Epithelial cell of prostate (primary cell): ENCODE measurements around the gene TTBK2.

Experiments
- DNase-seq: peaks from one replicate; pipeline ENCODE4 v3.0.0-alpha.2; 2011; ENCODE audit warnings: low read depth, low spot score
- H3K27ac ChIP-seq: fragments of 450-650 bp; 2 replicates; pipeline ENCODE4 v1.5.1; 2017; ENCODE audit warnings: mild to moderate bottlenecking

Gene TTBK2

DNA sequence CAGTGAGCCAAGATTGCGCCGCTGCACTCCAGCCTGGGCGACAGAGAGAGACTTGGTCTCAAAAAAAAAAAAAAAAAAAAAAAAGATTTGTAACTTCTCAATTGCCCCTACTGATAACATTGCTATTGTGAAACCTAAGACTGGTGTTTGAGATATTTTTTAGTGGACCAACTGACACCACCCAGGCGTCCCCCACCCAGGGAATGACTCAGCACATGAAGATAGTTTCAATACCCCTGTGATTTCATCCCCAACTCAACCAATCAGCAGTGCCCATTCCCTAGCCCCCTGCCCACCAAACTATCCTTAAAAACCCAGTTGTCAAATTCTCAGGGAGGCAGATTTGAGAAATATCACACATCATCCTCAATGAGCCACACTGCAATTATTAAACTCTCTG, 76.9 kb downstream of the TTBK2 start:
- no peak overlapping the region for H3K27ac ChIP-seq
- no peak for DNase-seq

DNA sequence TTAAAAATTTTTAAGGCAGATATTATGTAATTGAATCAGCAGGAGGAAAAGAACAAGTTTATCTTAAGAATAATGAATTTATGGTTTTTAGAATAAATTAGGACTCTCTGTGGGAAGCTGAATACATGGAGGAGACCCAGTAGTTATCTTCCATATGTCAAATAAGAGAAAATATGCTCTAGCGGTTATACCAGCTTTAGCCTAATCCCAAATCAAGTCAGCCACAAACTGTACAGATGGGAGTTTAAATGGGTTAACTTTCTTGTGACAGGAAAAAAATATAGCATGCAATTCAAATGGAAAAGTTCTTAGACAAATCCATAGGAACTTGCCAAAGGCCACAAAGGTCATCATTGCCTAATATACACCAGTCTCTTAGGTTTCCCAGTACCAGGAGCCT, 84.3 kb downstream of the TTBK2 start:
- no peak for DNase-seq
- H3K27ac ChIP-seq: no peak overlapping the region

DNA sequence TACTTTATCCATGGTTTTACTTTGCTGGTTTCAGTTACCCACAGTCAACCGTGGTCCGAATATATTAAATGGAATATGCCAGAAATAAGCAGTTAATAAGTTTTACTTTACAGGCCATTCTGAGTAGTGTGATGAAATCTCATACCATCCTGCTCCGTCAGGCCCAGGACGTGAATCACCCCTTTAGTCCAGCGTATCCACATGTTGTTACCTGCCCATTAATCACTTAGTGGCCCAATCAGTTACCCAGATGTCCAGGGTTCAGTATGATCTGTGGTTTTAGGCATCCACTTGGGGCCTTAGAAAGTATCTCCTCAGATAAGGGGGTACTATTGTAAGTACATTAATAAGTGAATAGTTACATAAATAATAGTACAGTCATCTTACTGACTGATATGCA, 88.0 kb downstream of the TTBK2 start:
- DNase-seq: peak; percentile 89
- peak overlapping the region; percentile 92 for H3K27ac ChIP-seq

DNA sequence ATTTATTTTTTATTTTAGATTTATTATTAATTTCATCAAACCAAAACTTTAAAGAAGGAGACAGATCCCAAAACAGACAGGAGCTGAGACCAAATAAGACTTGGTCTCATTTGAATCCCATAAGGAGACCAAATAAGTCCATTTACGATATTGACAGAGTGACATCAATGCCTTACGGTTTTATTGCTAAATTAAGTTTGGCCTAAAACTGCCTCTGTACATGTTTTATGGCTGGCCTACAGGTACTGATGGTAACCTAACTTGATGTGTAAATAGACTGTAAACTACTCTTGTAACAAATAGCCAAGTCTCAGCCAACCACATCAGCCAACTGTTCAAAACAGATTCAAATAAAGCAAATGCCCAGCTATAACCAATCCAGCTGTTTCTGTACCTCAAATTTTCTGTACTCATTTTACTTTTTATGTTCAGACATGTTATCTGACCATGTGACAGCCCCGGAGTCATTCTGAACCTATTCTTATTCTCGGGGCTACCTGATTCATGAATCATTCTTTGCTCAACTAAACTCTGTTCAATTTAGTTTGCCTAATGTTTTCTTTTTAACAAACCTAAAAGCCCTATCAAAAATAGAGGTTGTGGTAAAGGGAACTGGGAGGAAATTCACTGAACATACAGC, 94.2 kb downstream of the TTBK2 start:
- H3K27ac ChIP-seq: peak overlapping the region; percentile 87
- peak; percentile 41 for DNase-seq

DNA sequence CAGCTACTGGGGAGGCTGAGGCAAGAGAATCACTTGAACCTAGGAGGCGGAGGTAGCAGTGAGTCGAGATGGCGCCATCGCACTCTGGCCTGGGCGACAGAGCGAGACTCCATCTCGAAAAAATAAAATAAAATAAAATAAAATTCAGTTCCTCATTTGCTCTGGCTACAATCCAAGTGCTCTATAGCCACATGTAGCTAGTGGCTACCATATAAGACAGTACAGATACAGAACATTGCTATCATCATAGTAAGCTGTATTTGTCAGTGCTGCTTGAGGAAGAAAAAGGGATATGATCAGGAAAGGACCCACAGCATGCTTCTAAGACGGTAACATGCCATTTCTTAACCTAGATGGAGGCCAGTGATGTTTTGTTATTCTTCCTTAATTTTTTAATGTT, 95.0 kb downstream of the TTBK2 start:
- H3K27ac ChIP-seq: peak overlapping the region; percentile 87
- no peak for DNase-seq

DNA sequence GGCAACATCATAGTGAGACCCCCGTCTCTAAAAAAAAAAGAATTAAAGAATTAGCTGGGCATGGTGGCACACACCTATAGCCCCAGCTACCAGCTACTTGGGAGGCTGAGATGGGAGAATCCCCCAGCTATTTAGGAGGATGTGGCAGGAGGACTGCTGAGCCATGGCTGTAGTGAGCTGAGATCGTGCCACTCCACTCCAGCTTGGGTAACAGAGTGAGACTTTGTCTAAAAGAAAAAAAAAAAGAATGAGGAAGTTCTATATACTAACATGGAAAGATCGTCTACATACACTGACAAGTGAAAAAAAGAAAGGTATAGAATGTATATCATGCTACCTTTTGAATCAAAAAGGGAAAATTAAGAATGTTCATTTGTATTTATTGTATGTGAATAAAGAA, 99.8 kb downstream of the TTBK2 start:
- no peak for DNase-seq

DNA sequence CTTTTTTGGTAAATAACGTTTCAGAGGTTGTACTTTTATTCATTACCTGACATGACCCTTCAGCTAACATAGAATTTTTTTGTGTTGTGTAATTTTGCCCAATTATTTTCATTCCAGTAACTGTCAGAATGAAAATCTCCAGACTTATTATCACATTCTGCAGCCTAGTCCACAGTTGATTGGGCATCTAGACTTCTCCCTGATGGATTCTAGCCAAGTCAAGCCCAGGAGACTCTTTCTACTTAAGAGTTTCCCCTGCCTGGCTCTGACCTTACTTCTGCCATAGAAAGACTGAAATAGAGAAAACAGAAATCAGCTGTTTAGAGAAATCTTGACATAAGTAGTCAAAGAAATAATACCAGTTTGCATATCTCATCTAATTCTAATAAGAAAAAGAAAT, 100.8 kb downstream of the TTBK2 start:
- H3K27ac ChIP-seq: no peak overlapping the region
- no peak for DNase-seq

More for the DNA sequence above, 99.8 kb downstream of the TTBK2 start:
- H3K27ac ChIP-seq: no peak overlapping the region

DNA sequence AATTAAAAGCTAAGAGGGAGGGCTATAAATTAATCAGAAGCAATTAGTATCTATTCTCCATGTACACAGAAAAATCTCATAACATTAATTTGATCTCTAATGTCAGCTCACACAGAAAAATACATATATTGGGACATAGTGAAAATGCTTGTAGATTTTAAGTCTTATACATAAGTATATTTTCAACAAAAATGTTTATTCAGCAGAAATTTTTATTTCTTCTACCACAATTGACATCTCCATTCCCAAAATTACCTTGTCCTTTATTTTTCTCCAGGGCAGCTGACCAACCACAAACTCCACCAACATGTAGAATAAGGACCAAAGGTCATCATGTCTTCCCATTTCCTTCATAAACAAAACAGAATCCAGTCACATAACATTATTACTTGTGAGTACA, 109.1 kb downstream of the TTBK2 start:
- DNase-seq: no peak
- H3K27ac ChIP-seq: no peak overlapping the region

DNA sequence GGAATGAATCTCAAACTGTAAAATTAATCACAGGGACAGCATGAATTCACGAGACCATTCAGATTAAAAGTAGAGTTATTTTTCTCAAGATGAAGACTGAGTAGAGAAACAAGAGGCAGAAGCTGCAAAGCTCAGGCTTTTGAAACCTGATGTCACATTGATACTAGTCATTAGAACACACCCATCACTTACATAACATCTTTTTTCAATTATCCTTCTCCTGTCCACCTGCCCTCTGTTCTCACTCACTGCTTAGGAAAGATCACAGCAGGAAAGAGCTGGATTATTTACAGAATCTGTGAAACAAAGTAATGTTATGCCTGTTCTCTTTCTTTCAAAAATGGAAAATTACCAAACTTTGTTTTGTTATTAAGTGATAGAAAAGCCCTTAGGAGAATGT, 111.7 kb downstream of the TTBK2 start:
- H3K27ac ChIP-seq: no peak overlapping the region
- DNase-seq: no peak

DNA sequence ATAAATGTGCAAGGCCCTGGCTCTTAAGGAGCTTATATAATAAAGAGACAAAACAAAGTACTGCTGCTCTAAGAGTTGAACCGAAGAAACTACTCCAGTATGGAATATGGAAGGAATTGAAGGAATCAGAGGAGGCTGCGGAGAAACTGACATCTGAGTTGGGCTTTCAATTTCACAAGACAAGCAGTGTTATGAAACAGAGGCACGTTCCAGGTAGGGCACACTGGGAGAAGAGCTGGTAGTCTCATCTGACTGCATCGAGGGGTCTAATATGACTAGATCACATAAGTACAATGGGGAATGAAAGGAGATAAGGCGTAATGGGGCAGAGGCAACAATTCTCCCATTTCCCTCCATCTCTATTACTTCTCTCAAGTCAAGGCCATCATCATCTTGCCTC, 115.3 kb downstream of the TTBK2 start:
- DNase-seq: no peak

DNA sequence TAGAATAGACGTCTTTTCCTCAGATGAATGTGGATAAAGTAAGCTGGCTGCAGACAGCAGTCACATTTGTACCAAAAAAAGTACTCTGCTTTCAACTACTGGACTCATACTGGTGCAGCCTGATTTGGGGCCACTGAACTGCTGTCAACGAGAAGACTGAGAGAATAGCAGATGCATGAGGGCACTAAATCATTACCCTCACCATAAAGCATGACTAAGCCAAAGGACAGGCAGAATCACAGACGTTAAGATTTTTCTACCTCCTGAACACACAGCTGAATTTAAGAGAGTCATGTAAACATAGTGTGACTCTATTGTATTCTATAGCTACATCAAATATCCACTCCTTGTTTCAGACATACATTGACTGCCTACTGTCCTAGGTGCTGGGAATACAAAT, 115.8 kb downstream of the TTBK2 start:
- DNase-seq: no peak
- H3K27ac ChIP-seq: no peak overlapping the region

More for the DNA sequence above, 115.3 kb downstream of the TTBK2 start:
- no peak overlapping the region for H3K27ac ChIP-seq

DNA sequence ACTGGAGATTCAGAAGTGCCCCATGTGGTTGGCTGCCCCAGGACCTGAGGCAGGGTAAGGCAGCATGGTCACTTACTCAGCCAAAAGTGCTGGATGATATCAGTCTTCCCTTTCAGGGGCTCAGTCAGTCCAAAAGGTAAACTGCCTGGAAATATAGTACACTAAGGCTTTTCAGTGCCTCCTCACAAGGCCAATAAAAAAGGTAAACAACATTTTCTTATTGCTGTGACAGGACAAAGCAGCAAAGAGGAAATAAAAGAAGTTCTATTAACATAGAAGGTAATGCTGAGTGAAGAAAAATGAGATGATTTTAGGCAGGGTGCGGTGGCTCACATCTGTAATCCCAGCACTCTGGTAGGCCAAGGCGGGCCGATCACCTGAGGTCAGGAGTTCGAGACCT, 117.1 kb downstream of the TTBK2 start:
- H3K27ac ChIP-seq: no peak overlapping the region

DNA sequence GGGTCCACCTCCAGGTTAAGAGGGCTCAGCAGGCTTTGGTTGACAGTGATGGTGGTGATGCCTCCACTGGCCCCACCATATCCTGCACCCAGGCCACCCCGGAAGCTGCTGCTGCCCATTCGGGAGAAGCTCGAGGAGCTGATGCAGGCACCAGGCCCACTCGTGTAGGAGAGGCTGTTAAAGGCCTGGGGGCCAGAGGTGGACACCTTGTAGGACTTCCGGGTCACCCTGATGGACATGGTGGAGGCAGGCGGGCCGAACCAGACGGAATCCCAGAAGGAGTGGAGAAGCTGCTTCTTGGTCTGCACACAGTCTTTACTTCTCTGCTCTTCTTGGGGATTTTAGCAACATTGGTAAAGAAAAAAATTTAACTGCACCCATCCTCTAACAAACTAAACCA, 118.4 kb downstream of the TTBK2 start:
- DNase-seq: no peak
- H3K27ac ChIP-seq: no peak overlapping the region

More for the DNA sequence above, 117.1 kb downstream of the TTBK2 start:
- DNase-seq: no peak

DNA sequence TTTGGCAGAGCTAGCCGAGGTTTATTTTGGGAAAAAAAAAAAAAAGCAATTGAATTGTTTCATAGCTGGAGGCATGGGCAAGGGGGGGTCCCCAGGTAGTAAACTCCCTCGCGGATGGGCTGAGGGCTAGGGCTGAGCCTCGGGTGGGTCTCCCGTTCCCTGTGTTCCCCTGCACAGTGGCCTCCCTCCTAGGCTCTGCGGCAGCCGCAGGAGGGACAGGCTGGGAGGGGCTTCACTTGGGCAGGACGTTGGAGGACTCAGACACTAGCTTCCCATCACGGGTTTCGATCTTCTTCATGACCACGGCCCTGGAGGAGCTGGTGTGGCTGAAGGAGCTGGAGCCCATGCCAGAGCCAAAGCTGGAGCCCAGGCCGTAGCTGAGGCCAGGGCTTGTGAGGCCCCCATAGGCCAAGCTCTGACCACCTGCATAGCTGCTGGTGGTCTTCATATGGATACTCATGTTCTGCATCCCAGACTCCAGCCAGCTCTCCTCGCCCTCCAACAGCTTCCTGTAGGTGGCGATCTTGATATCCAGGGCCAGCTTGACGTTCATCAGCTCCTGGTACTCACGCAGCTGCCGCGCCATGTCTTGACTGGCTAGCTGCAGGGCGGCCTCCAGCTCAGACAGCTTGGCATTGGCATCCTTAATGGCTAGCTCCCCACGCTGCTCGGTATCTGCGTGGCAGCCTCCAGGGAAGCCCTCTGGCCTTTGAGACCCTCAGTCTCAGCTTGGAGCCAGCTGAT, 119.7 kb downstream of the TTBK2 start:
- DNase-seq: no peak
- H3K27ac ChIP-seq: no peak overlapping the region

DNA sequence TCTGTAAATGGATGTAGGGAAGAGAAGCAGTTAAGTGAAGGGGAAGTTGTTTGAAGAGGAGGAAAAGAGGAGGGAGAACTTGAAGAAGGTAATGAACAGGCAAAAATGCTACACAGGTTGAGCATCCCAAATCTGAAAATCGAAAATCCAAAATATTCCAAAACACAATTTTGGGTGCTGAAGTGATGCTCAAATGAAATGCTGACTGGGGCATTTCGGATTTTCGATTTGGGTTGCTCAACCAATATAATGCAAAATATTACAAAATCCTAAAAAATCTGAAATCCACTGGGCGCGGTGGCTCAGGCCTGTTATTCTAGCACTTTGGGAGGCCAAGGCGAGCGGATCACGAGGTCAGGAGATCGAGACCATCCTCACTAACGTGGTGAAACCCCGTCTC, 121.8 kb downstream of the TTBK2 start:
- DNase-seq: no peak
- no peak overlapping the region for H3K27ac ChIP-seq

DNA sequence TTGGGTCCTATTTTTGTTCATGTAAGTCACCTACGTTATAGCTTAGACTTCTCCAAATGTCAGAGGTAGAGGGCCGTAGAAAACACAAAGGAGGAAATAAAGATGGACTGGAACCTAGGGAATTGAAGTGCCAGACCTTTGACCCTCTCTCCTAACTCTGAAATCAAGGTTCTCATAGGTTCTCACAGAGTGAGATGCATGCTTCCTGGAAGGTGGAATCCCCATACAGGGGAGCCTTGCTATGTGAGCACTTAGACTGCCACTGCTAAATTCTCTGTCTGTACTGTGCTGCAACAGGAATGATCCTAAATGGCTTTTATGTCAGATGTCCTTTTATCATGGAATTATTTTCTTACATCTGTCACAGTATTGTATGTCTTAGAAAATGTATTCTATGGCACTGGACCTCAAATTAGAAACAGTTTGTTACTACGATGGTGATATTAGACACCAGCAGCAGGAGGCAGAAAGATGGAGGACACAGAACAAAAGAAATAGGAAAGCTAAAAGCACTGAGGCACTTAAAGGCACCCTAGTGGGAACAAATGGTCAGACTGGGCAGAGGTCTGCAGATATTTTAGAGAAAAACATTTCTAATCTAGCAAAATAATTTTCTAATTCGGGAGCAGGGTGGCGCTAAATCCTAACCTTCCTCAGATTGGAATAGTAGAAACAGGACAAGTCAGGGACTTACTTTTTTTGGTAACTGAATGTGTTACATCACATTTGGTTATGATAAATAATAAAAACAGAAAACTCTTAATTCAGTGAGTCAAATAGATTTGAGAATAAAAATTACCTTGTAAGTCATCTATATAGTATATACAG, 123.4 kb downstream of the TTBK2 start:
- DNase-seq: no peak

DNA sequence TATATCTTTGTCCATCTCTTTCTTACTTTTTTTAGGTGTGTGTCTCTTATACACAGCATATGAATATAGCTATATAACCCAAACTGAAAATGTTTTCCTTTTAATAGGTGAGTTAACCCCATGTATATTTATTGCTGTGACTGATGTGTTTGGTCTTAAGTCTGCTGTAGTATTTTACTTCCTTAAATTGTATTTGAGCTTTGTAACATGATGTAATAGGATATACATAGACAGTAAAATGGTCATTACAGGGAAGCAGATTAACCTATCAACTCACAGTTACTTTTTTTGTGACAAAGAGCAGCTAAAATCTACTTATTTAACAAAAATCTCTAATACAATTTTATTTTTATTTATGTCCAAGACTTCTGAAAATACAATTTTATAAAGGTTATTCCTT, 131.9 kb downstream of the TTBK2 start:
- H3K27ac ChIP-seq: no peak overlapping the region
- DNase-seq: no peak

More for the DNA sequence above, 123.4 kb downstream of the TTBK2 start:
- no peak overlapping the region for H3K27ac ChIP-seq

DNA sequence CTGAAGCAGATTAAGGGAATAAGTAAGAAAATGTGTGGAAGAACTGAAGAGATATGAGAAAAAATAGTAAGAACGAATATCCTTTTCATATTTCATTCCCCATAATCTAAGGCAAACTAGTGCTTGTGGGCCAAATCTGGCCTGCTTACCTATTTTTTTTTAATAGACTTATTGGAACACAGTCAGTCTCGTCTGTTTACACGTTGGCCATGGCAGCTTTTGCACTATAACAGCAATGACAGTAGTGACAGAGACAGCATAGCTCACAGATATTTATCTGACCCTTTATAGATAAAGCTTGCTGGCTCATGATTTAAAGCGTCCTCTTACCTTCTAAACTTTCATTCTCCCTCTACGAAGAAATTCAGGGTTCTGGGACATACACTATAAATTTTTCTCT, 133.6 kb downstream of the TTBK2 start:
- H3K27ac ChIP-seq: no peak overlapping the region
- DNase-seq: no peak

DNA sequence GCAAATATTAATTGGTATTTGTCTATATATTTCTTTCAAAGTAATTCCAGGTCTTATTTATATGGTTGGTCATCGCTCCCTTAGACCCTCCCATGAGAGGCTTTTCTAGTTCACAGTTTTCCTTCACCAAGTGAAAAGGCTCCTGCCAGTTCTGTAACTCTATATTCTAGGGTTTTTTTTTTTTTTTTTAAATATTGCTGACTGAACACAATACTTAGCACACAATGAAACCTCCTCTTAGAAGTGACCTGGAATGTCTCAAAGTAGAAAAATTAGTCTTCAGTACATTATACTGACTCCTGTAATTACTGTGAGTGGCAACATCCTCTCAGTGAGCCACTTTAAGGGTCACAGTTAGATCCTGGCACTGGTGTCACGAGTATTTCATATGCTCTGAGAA, 135.0 kb downstream of the TTBK2 start:
- DNase-seq: no peak
- H3K27ac ChIP-seq: no peak overlapping the region

DNA sequence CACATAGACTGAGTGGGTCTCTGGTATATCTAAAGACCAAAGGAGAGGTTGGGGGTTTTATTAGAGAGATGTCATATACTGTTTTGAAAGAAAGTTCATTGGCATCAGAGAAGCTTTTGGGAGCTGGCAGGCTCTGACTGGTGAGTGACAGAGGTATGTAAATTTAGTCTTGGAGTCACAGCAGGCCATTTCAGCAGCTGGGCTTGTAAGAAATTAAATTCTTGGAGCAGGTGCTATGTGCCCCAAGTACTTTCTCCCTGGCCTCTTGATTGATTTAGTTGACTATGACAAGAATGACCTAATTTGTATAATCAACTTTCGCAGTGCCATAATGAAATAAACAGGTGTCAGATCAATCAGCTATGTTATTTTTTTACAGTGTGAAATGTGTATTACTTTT, 135.9 kb downstream of the TTBK2 start:
- H3K27ac ChIP-seq: no peak overlapping the region
- no peak for DNase-seq

DNA sequence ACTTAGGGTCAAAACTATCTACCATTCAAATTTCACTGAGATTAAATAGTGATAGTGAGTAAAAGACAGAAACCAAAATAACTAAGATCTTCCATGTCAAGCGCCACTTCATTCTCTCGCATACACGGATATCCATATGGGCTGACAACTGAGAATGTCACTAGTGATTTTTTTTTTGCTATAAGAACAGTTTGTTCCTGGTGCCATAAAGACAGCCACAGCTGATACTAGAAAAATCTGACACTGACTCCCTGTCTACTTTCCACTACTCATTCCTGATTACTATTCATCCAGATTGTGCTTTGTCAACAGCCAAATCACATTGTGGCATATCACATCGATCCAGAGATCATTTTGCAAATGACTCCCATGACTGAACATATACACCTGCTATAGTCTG, 137.9 kb downstream of the TTBK2 start:
- H3K27ac ChIP-seq: no peak overlapping the region
- DNase-seq: no peak
